Astrocyte of the hippocampus (primary cell): ENCODE data around the gene PHLDB3.
"Not testable (repeated sequence)": the region's sequence is repeated elsewhere in the genome, so short reads cannot be mapped to it uniquely, and the experiment has no call there.

Experiments
- DNase-seq: peaks from one replicate; pipeline ENCODE4 v3.0.0; 2011; ENCODE audit warnings: low read depth, low spot score

The PHLDB3 gene

DNA sequence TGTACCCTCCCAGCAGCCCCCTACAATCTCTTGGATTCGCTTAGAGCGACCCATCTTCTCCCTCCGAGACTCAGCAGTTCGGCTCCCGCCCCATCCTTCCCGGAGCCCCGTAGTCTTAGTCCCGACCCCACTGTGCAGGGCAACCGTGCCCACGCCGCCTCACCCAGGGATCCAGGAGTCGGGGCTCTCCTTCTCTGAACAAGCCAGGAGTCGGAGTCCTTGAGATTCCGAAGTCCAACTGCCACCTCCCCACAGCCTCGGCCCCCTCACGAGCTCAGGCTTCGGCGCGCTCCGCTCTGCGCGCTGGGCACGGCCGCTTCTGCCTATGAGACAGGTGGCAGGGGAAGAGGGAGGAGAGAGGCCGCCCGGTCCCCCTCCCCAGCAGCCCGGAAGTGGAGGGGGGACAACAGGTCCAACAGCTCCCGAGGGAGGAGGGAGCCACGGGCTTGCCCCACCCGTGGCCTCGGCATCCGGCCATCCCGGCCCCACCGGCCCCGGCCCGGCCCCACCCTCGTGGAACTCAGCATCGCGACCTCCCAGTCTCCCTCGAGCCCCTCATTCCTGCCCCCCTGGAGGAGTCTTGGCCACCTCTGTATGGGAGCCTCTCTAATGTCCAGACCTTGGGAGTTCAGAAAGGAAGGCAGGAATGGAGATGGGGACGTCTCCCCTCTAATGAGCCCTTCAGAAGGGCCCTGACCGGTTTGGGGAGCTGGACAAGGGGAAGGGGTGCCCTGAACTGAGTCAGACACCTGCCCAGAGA is at the start of gene PHLDB3:
Gene PHLDB3, minus strand, starts transcription at position 321 of the 760 bp plus-strand sequence. CDS start 628 bp downstream, outside the sequence.
- DNase-seq: no peak

DNA sequence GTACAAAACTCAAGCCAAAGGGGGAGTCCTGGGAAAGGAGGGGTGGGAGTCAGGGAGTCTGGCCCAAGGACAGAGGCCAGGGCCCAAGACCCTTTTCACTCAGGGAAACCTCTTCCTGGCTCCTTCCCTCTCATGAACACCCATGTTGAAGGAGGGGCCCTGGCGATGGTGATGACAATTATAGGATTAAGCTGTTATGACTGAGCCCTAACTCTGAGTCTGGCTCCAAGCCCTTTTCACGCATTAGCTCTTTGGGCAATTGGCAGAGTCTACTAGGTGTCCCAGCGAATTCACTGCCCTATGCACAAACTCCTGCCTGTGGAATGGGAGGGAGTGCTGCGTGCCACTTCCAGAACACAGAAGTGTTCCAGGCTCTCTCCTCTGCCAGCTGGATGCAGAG is 49.1 kb upstream of the PHLDB3 start:
- DNase-seq: no peak

DNA sequence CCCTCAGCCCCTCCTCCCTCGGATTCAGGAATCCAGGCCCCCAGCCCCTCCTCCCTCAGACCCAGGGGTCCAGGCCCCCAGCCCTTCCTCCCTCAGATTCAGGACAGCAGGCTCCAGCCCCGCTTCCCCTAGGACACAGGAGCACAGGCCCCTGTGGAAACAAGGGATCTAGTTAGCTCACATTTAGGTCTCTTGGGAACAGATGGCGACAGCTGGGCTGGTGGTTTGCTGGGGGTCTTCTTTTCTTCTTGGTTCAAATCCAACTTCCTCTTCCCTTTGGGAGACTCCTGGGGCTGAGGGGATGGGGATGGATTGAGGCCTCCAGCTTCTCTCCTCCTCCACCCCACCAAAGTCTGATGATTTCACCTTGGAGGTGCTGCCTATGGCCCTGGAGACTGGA is 48.1 kb upstream of the PHLDB3 start:
- DNase-seq: no peak

- no peak for DNase-seq
Observed at GRCh38 chr19:43552198-43552450, 47.6 kb upstream of the PHLDB3 start.

DNA sequence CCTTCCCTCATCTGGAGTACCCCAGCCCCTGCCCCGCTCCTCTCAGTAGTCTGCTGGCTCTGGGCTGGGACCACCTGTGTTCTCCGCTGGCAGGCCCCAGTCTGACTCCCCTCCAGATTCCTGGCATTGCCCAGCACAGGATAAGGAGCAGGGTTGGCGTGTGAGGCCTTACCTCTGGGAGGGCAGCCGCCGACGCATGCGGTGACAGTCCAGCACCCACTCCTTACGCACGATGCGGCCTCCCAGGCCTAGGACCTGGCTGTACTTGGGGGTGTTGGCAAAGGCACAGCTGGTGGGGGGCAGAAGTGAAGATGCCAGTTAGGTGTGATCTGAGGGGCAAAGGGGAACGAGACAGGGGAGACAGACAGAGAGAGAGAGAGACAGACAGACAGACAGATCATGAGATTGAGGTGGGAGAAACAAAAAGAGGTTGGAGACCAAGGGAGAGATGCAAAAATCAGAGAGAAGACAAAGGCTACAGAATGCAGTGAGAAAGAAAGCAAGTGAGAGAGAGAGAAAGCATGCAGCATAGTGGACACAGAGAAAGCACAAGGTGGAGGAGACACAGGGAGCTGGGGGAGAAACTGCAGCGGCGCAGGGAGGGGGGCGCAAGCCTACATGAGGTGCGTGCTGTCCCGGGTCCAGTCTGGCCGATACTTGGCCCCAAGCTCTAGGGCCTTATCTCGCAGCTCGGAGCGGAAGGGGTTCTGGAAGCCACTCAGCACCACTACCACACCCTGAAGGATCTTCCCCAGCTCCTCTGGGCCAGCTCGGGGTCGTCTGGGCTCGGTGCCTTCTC is 47.1 kb upstream of the PHLDB3 start:
- no peak for DNase-seq

DNA sequence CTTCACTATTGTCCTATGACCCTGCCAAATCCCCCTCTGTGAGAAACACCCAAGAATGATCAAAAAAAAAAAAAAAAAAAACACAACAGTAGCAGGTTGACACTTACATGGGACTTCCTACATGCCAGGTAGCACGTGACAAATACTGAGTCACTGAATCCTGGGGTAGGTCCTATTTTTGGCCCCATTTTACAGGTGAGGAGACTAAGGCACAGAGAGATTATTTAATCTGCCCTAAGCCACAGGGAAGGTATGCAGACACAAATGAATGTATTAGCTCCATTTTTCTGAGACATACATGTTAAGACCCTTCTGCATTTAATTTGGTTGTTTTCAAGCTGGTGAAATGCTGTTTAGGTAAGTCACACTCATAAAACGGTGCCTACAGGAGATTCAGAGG is 44.2 kb upstream of the PHLDB3 start:
- DNase-seq: no peak

- not testable (repeated sequence) for DNase-seq
Observed at GRCh38 chr19:43547926-43548325, 43.4 kb upstream of the PHLDB3 start.

DNA sequence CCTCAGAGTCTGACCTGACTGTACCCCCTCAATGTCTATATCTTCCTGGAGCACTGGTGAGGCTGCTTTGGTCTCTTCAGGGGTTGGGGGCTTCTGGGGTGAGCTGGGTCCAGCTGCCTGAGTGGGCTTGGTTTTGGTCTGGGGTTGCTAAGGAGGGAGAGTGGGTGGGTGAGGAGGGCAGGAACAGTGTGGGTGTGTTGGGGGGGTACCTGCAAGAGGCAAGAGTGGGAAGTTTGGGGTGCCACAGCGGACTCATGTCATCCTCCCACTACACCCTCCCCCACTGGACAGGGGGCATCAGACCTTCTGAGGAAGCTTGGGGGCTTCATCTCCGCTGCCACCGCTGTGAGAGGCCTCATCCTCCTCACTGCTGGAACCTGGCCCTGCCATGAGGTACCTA is 42.0 kb upstream of the PHLDB3 start:
- no peak for DNase-seq

GRCh38 chr19:43545981-43546380 is 41.4 kb upstream of the PHLDB3 start:
- no peak for DNase-seq

DNA sequence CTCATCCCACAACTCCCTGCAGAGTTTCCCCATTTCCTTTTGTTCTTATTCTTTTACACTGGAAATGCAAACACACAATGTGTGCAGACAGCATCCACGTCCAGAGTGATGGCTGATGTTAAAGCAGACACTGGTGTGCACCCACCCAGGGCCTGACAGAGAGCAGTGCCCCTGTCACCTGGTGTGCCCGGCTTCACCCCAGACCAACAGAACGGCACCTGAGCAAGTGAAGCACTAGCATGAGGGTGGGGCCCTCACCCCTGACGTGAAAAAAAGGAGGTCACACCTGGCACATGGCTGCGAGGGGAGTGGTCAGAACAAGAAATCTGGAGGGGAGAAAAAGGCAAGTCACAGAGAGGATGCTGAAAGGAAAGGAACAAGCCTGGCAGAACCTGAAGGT is 40.7 kb upstream of the PHLDB3 start:
- no peak for DNase-seq

DNA sequence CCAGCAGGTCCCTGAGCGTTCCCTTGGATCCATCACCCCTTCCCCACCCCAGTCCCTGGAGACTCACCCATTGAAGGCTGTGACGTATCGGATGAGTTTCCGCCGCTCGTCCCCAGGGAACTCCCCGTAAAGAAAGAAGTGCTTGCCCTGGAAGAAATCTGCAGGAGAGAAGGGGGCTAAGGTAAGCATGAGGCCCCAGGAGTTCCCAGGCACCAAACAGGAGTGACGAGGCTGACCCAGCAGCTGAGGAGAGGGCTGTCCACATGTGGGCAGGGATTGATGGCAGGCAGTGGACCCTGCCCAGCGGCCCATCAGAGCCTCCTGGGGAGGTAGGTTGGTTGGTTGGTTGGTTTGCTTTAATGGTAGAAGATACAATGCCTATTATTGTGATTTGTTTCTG is 39.5 kb upstream of the PHLDB3 start:
- no peak for DNase-seq

GRCh38 chr19:43541920-43542650 is 37.5 kb upstream of the PHLDB3 start:
- DNase-seq: no peak

DNA sequence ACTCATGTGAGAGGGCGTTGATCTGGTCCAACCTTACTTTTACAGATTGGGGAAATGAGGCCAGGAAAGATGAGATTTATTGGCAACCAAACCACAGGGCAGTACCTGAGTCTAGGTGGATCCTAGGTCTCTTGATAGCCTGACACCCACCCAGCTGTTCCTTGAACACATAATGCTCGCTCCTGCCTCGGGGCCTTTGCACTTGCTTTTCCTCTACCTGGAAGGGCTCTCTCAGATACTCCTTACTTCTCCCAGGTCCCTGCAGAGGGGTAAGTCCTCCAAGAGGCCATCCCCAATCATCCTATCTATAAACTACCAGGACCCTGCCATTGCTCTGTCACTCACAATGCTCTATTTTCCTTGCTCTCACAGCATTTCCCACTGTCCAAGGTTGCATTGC is 35.8 kb upstream of the PHLDB3 start:
- DNase-seq: no peak

- no peak for DNase-seq
Observed at GRCh38 chr19:43538922-43539321, 34.4 kb upstream of the PHLDB3 start.

DNA sequence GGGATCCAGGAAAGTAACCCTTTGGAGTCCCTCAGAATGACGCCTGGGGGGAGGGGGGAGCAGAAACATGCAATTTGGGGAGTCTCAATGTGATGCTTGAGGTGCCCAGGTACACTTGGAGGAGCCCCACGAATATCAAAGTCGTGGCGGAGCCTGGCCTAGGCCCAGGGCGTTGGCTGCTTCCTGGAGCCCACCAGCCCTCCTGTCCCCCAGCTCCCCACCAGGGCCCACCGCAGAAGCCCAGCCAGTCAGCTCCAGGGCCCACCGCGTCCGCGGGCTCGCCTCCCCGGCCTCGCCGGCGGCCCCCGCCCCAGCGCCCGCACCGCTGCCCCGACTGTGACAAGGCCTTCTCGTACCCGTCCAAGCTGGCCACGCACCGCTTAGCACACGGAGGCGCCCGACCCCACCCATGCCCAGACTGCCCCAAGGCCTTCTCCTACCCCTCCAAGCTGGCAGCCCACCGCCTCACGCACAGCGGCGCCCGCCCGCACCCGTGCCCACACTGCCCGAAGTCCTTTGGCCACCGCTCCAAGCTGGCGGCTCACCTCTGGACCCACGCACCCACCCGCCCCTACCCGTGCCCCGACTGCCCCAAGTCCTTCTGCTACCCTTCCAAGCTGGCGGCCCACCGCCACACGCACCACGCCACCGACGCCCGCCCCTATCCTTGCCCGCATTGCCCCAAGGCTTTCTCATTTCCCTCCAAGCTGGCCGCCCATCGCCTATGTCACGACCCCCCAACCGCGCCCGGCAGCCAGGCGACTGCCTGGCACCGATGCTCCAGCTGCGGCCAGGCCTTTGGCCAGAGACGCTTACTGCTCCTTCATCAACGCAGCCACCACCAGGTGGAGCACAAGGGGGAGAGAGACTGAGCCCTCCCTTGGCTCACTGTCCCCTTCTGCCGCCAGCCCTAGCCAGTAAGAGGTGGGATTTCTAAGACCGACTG is 30.5 kb upstream of the PHLDB3 start:
- DNase-seq: peak; percentile 84

DNA sequence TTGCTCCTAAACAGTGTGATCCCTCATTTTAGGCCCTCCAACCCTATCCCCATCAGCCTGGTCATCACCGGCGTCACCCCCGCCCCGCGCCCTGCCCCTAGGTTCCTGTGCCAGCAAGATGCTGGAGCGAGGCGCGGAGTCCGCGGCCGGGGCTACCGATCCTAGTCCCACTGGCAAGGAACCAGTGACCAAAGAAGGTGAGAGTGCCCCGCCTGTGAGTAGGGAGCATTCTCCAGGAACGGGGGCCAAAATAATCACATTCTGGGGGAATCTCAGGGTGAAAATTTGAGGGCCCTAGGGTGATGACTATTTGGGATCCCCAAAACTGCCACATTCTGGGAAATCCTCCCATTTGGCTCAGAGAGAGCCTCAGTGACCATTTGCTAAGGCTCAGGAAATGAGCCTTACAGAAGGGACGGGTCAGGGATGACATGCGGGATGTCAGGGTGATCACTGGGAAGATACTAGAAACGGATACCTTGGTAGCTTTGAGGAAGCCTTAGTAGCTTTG is 29.8 kb upstream of the PHLDB3 start:
- DNase-seq: no peak

DNA sequence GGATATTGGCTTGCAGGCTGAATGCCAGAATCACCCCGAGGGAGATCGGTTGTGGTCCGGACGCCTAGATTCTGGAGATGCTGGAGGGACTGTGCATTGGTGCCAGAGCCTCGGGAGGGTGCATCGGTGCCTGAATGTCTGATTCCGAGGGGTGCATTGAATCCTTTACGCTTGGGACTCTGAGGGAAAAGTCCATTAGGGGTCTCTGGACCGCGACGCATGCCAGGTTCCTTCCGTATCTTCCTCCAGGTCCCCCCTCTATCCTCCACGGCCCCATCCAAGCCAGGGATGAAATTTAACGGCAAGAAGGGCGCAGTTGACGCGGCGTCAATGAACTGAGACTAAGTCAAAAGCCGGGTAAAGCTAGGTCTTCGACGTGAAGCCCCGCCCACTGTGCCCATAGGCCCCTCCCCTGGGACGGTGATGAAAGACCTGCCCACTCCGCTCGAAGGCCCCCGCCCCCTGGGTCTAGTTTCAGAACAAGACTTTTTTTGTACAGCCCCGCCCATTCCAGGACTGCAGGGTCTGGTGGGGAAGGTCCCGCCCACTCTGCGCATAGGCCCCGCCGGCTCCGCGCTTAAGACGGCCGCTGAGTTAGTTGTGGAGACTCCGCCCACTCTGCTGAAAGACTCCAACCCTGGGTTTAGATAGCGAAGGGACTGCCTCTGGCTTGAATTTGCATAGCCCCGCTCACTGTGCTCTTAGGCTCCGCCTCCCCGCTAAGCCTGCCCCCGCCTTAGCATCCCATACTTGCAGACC is 29.2 kb upstream of the PHLDB3 start:
- peak; percentile 100 for DNase-seq

- peak; percentile 97 for DNase-seq
Observed at GRCh38 chr19:43532962-43533545, 28.5 kb upstream of the PHLDB3 start, which contains the start of gene ZNF575. Gene ZNF575 (plus strand): TSS chr19:43533188. CDS start chr19:43534423, 1,235 bp downstream.

- no peak for DNase-seq
Observed at GRCh38 chr19:43532571-43532961, 28.0 kb upstream of the PHLDB3 start.
